ENCODE data around the gene PDZD7.
"Not testable (repeated sequence)": the region's sequence is repeated elsewhere in the genome, so short reads cannot be mapped to it uniquely, and the experiment has no call there.

PDZD7 gene

DNA sequence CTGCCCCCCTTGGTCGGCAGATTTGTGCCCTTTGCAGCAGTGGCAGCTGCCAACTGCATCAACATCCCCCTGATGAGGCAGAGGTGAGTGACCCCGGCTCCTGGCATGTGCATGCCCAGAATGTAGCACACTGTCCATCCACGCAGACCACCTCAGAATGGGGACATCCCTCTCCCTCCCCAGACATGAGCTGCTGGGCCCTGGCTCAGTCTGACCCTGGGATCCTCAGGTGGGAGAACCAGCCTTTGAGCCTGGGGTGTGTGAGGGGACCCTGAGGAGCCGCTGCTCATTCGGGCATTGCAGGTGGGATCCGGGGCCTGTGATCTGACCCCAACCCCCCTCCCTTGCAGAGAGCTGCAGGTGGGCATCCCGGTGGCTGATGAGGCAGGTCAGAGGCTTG, 5.8 kb upstream of the PDZD7 start:
- H3K27me3 ChIP-seq (ENCODE audit: control insufficient read depth, low read length): peaks cover 40% of the 10 kb centered on the region
- H3K4me1 ChIP-seq (ENCODE audit: control insufficient read depth, low read length): peaks cover 13% of the 10 kb centered on the region
- H3K36me3 ChIP-seq (ENCODE audit: control insufficient read depth, low read length): no peaks in the 10 kb centered on the region
- H3K4me2 ChIP-seq (ENCODE audit: low read length): no peak overlapping the region
- H3K9me3 ChIP-seq (ENCODE audit: control insufficient read depth, insufficient read depth, low read length): no peaks in the 10 kb centered on the region
- no peaks in the 10 kb centered on the region for H3K79me2 ChIP-seq (ENCODE audit: control insufficient read depth, low read length)
- H3K9me2 ChIP-seq (replicated peaks; ENCODE audit: control insufficient read depth, low read length): no peaks in the 10 kb centered on the region
- no peaks in the 10 kb centered on the region for H4K20me1 ChIP-seq (ENCODE audit: control insufficient read depth, insufficient read depth, low read depth, low read length)
- TF ChIP-seq, protein P1, sequence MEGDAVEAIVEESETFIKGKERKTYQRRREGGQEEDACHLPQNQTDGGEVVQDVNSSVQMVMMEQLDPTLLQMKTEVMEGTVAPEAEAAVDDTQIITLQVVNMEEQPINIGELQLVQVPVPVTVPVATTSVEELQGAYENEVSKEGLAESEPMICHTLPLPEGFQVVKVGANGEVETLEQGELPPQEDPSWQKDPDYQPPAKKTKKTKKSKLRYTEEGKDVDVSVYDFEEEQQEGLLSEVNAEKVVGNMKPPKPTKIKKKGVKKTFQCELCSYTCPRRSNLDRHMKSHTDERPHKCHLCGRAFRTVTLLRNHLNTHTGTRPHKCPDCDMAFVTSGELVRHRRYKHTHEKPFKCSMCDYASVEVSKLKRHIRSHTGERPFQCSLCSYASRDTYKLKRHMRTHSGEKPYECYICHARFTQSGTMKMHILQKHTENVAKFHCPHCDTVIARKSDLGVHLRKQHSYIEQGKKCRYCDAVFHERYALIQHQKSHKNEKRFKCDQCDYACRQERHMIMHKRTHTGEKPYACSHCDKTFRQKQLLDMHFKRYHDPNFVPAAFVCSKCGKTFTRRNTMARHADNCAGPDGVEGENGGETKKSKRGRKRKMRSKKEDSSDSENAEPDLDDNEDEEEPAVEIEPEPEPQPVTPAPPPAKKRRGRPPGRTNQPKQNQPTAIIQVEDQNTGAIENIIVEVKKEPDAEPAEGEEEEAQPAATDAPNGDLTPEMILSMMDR (IDR thresholded peaks at IDR 0.05; ENCODE audit: low read depth, low read length, poor library complexity, severe bottlenecking): no peak
- no peak for TF ChIP-seq EZH2phosphoT487 (IDR thresholded peaks at IDR 0.05; ENCODE audit: borderline replicate concordance, low read length)
- H3K27ac ChIP-seq (ENCODE audit: low read depth, low read length): no peak overlapping the region
- no peaks in the 10 kb centered on the region for H3F3A ChIP-seq (ENCODE audit: control insufficient read depth, insufficient read depth)
- no peak overlapping the region for H3K4me3 ChIP-seq (ENCODE audit: low read length)

DNA sequence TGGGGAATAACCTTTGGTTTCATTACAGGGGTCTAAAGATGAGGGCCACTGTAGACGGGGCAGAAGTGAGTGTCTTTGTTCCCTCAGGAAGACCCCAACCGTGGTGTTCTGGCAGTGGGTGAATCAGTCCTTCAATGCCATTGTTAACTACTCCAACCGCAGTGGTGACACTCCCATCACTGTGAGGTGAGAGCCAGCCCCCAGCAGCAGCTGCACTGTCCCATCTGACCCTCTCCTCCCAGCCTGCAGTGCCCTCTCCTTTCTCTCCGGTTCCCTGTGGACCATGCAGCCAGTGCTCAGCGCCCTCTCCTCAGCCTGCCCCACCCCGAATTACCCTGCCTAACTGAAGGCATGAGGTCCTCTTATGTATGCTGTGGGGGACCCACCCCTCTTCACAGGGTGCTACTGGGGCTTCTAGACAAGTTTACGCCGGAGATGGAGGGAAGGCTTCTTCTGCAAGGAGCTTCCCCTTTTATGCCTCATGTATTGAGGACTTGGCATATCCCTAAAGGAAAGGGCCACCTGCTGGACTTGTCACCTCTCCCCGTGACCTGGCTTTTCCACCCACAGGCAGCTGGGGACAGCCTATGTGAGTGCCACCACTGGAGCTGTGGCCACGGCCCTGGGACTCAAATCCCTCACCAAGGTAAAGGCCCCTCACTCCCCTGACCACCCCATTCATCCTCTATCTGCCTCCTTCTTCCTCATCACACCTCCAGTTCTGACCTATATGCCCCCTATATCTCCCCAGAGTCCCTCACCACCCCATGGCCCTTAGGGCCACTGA, 5.2 kb upstream of the PDZD7 start:
- H3K36me3 ChIP-seq (ENCODE audit: control insufficient read depth, low read length): no peaks in the 10 kb centered on the region
- no peaks in the 10 kb centered on the region for H3F3A ChIP-seq (ENCODE audit: control insufficient read depth, insufficient read depth)

DNA sequence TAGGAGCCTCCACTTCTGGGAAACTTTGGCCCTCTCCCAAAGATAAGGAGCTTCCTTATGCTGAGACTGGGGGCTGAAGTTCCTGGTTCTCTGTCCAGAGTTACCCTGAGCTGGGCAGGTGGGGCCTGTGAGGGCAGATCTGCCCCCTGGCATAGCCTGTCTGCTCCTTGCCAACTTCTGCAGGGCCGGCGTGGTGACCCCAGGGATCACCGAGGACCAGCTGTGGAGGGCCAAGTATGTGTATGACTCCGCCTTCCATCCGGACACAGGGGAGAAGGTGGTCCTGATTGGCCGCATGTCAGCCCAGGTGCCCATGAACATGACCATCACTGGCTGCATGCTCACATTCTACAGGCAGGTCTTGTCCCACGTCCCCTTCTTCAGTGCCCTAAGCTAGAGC, 4.4 kb upstream of the PDZD7 start:
- Histone ChIP-seq H3K4me3 (ENCODE audit: low read length) (no peak overlapping the region), H3F3A (ENCODE audit: control insufficient read depth, insufficient read depth) (no peaks in the 10 kb centered on the region), H3K9me2 (replicated peaks; ENCODE audit: control insufficient read depth, low read length) (no peaks in the 10 kb centered on the region), H3K4me1 (ENCODE audit: control insufficient read depth, low read length) (peaks cover 27% of the 10 kb centered on the region), H3K9me3 (ENCODE audit: control insufficient read depth, insufficient read depth, low read length) (no peaks in the 10 kb centered on the region), H3K4me2 (ENCODE audit: low read length) (no peak overlapping the region), H3K27me3 (ENCODE audit: control insufficient read depth, low read length) (peaks cover 52% of the 10 kb centered on the region), H3K27ac (ENCODE audit: low read depth, low read length) (no peak overlapping the region), H3K79me2 (ENCODE audit: control insufficient read depth, low read length) (no peaks in the 10 kb centered on the region), H3K36me3 (ENCODE audit: control insufficient read depth, low read length) (no peaks in the 10 kb centered on the region), H4K20me1 (ENCODE audit: control insufficient read depth, insufficient read depth, low read depth, low read length) (no peaks in the 10 kb centered on the region)
- TF ChIP-seq EZH2phosphoT487 (IDR thresholded peaks at IDR 0.05; ENCODE audit: borderline replicate concordance, low read length): no peak
- TF ChIP-seq, protein P1 (IDR thresholded peaks at IDR 0.05; ENCODE audit: low read depth, low read length, poor library complexity, severe bottlenecking): no peak

More for the DNA sequence above, 5.2 kb upstream of the PDZD7 start:
- no peaks in the 10 kb centered on the region for H3K9me3 ChIP-seq (ENCODE audit: control insufficient read depth, insufficient read depth, low read length)
- H3K4me2 ChIP-seq (ENCODE audit: low read length): no peak overlapping the region
- peaks cover 19% of the 10 kb centered on the region for H3K4me1 ChIP-seq (ENCODE audit: control insufficient read depth, low read length)
- H3K27ac ChIP-seq (ENCODE audit: low read depth, low read length): no peak overlapping the region
- TF ChIP-seq EZH2phosphoT487 (IDR thresholded peaks at IDR 0.05; ENCODE audit: borderline replicate concordance, low read length): no peak
- TF ChIP-seq, protein P1 (IDR thresholded peaks at IDR 0.05; ENCODE audit: low read depth, low read length, poor library complexity, severe bottlenecking): no peak
- H3K9me2 ChIP-seq (replicated peaks; ENCODE audit: control insufficient read depth, low read length): no peaks in the 10 kb centered on the region
- H4K20me1 ChIP-seq (ENCODE audit: control insufficient read depth, insufficient read depth, low read depth, low read length): no peaks in the 10 kb centered on the region
- H3K4me3 ChIP-seq (ENCODE audit: low read length): no peak overlapping the region
- H3K27me3 ChIP-seq (ENCODE audit: control insufficient read depth, low read length): peaks cover 46% of the 10 kb centered on the region
- no peaks in the 10 kb centered on the region for H3K79me2 ChIP-seq (ENCODE audit: control insufficient read depth, low read length)

DNA sequence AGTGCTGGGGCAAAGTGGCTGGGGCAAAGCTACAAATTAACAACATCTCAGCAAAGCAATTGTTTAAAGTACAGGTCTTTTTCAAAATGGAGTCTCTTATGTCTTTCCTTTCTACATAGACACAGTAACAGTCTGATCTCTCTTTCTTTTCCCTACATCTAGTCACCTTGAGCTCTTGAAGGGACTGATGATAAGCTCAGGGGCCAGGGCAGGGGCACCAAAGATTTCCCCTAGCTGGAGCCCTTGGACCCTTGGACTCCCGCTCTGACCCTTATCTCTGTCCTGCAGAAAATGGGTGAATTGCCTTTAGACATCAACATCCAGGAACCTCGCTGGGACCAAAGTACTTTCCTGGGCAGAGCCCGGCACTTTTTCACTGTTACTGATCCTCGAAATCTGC, 3.5 kb upstream of the PDZD7 start:
- H3F3A ChIP-seq (ENCODE audit: control insufficient read depth, insufficient read depth); H3K36me3 ChIP-seq (ENCODE audit: control insufficient read depth, low read length); H3K9me2 ChIP-seq (replicated peaks; ENCODE audit: control insufficient read depth, low read length); H3K4me2 ChIP-seq (ENCODE audit: low read length); H3K9me3 ChIP-seq (ENCODE audit: control insufficient read depth, insufficient read depth, low read length); H3K27ac ChIP-seq (ENCODE audit: low read depth, low read length); H3K79me2 ChIP-seq (ENCODE audit: control insufficient read depth, low read length); H4K20me1 ChIP-seq (ENCODE audit: control insufficient read depth, insufficient read depth, low read depth, low read length); H3K4me3 ChIP-seq (ENCODE audit: low read length): not testable (repeated sequence)
- Histone ChIP-seq H3K27me3 (ENCODE audit: control insufficient read depth, low read length) (peaks cover 61% of the 10 kb centered on the region), H3K4me1 (ENCODE audit: control insufficient read depth, low read length) (peaks cover 28% of the 10 kb centered on the region)
